ENCODE data around the gene MAP7.

GRCh38 chr6:136361787-136362186 lies 188.4 kb downstream of the MAP7 start:
- TF ChIP-seq POLR2AphosphoS5 (IDR thresholded peaks at IDR 0.05) (no peak), RAD21 (conservative IDR thresholded peaks at IDR 0.05) (no peak), CTCF (IDR thresholded peaks at IDR 0.05; ENCODE audit: poor library complexity, severe bottlenecking) (no peak), REST (IDR thresholded peaks at IDR 0.05; ENCODE audit: borderline replicate concordance) (no peak), EP300 (conservative IDR thresholded peaks at IDR 0.05; ENCODE audit: poor library complexity, severe bottlenecking) (no peak)

Measured in neural cell (in vitro differentiated cells).